Stimulated activated effector memory CD8-positive, alpha-beta T cell treated with anti-CD3 and anti-CD28 coated beads, Interleukin-12 subunit alpha, Interleukin-12 subunit beta, amount 100 ng/mL, for 72 hours (primary cell): ENCODE data around the gene TRIM60.

ENCODE experiments used
- ATAC-seq: fragments of 150-1000 bp; cut with Tn5 transposase; 2 replicates; pipeline ENCODE4 v1.10.0; 2021
- DNase-seq, 2 donors: peaks; one replicate each; pipeline ENCODE4 v3.0.0; 2021 to 2022; ENCODE audit warnings: low spot score in 2 of 2
- H3K27ac Mint-ChIP-seq: one replicate; pipeline ENCODE4 v1.8.0; 2022; ENCODE audit warnings: mild to moderate bottlenecking, mixed read lengths
- H3K36me3 Mint-ChIP-seq: one replicate; pipeline ENCODE4 v1.8.0; 2022; ENCODE audit warnings: mild to moderate bottlenecking, mixed read lengths
- H3K4me1 Mint-ChIP-seq: one replicate; pipeline ENCODE4 v1.8.0; 2022; ENCODE audit warnings: mixed read lengths
- H3K4me3 Mint-ChIP-seq: one replicate; pipeline ENCODE4 v1.8.0; 2022; ENCODE audit warnings: mild to moderate bottlenecking, mixed read lengths
- H3K9me3 Mint-ChIP-seq: one replicate; pipeline ENCODE4 v1.8.0; 2022; ENCODE audit warnings: mixed read lengths

TRIM60 gene

GRCh38 chr4:165088366-165088765 lies 56.6 kb downstream of the TRIM60 start:
- DNase-seq (no peak), ATAC-seq (no peak)
- Mint-ChIP-seq H3K9me3 (no peaks in the 10 kb centered on the region), H3K36me3 (peaks cover 90% of the 10 kb centered on the region), H3K27ac (no peak overlapping the region), H3K4me3 (no peak overlapping the region), H3K4me1 (no peaks in the 10 kb centered on the region)
